Keratinocyte (primary cell): ENCODE measurements around the gene CNTLN. TPM values are rescaled to one million over a fixed set of nuclear protein-coding genes. Genes with fewer than 3 reads are reported as not detected.

Experiments
- DNase-seq: peaks from one replicate; pipeline ENCODE4 v3.0.0-alpha.2; 2011; ENCODE audit warnings: low read depth, missing footprints, low spot score
- FAIRE-seq: peaks from 2 replicates; lab custom pipeline; 2011; peaks lifted over from hg19 to GRCh38; lab: Jason Lieb, UNC
- H2AFZ ChIP-seq: 2 replicates; pipeline ENCODE4 v1.6.0; 2012; ENCODE audit warnings: low read length, control low read depth, inconsistent platforms; ENCODE audit not compliant: control insufficient read depth
- H3K27ac ChIP-seq: 2 replicates; pipeline ENCODE4 v1.5.1; 2011; ENCODE audit warnings: low read length; ENCODE audit not compliant: control insufficient read depth, insufficient read depth
- H3K27me3 ChIP-seq: 3 replicates; pipeline ENCODE4 v1.6.0; 2011; ENCODE audit warnings: low read length; ENCODE audit not compliant: control insufficient read depth, insufficient read depth; ENCODE audit errors: extremely low read depth
- H3K36me3 ChIP-seq, 2 experiments: 2 replicates in 1 of 2; 3 replicates in 1 of 2; pipeline ENCODE4 v1.5.1; 2011; ENCODE audit warnings: low read length in 2 of 2, mild to moderate bottlenecking in 1 of 2; ENCODE audit not compliant: control insufficient read depth in 2 of 2, insufficient read depth in 2 of 2; ENCODE audit errors: extremely low read depth in 1 of 2
- H3K4me1 ChIP-seq: 3 replicates; pipeline ENCODE4 v1.5.1; 2011; ENCODE audit warnings: low read length; ENCODE audit not compliant: control insufficient read depth, insufficient read depth; ENCODE audit errors: extremely low read depth
- H3K4me2 ChIP-seq: 3 replicates; pipeline ENCODE4 v1.6.0; 2011; ENCODE audit warnings: low read depth, low read length; ENCODE audit not compliant: control insufficient read depth, insufficient read depth; ENCODE audit errors: extremely low read depth
- H3K4me3 ChIP-seq, 3 experiments: fragments of 200-600 bp in 1 of 3; sonication (generic) in 1 of 3; 2 replicates in 2 of 3; 3 replicates in 1 of 3; pipeline ENCODE4 v1.5.1; 2011 to 2016; ENCODE audit warnings: low read length in 3 of 3, mild to moderate bottlenecking in 3 of 3, control low read depth in 2 of 3, inconsistent platforms in 1 of 3, low read depth in 1 of 3, mixed read lengths in 1 of 3, mixed run types in 1 of 3, moderate library complexity in 1 of 3; ENCODE audit not compliant: control insufficient read depth in 2 of 3, insufficient read depth in 2 of 3; ENCODE audit errors: extremely low read depth in 1 of 3
- H3K79me2 ChIP-seq: 2 replicates; pipeline ENCODE4 v1.6.0; 2012; ENCODE audit warnings: low read length; ENCODE audit not compliant: control insufficient read depth, insufficient read depth
- H3K9ac ChIP-seq: 3 replicates; pipeline ENCODE4 v1.6.0; 2011; ENCODE audit warnings: low read length; ENCODE audit not compliant: control insufficient read depth, insufficient read depth; ENCODE audit errors: extremely low read depth
- H3K9me1 ChIP-seq: 3 replicates; pipeline ENCODE4 v1.6.0; 2011; ENCODE audit warnings: low read length; ENCODE audit not compliant: control insufficient read depth, insufficient read depth; ENCODE audit errors: extremely low read depth
- H3K9me3 ChIP-seq: 2 replicates; pipeline ENCODE4 v1.5.1; 2012; ENCODE audit warnings: low read depth, low read length; ENCODE audit not compliant: control insufficient read depth
- H4K20me1 ChIP-seq: 3 replicates; pipeline ENCODE4 v1.6.0; 2011; ENCODE audit warnings: low read length; ENCODE audit not compliant: control insufficient read depth, insufficient read depth; ENCODE audit errors: extremely low read depth
- CTCF ChIP-seq, 3 experiments: IDR thresholded peaks in 1 of 3; conservative IDR thresholded peaks in 1 of 3; optimal IDR thresholded peaks in 1 of 3; 2 replicates in 2 of 3; 3 replicates in 1 of 3; pipeline versions ENCODE3 to v1.5.1; 2011; ENCODE audit warnings: low read length in 3 of 3, mild to moderate bottlenecking in 3 of 3, moderate library complexity in 2 of 3, control low read depth in 1 of 3, inconsistent platforms in 1 of 3; ENCODE audit not compliant: insufficient read depth in 2 of 3; ENCODE audit errors: extremely low read depth in 1 of 3
- EZH2 ChIP-seq: IDR thresholded peaks from one replicate; pipeline ENCODE4 v1.6.1; 2012; ENCODE audit warnings: inconsistent platforms, mild to moderate bottlenecking, low read length, moderate library complexity
- dilution Hi-C: fragments of 300-500 bp; cut with MboI; formaldehyde crosslinking; loops from one replicate; pipeline ENCODE4 v1.7.0; 2020; ENCODE audit warnings: low sequenced_read_pairs; ENCODE audit not compliant: extremely low pct_ligation_motif_present
- polyA plus RNA-seq, 5 experiments: library from polyadenylated mRNA; depleted of rRNA in 3 of 5; stranded (reverse) in 3 of 5; stranded (forward) in 1 of 5; unstranded in 1 of 5; fragments of >200 nt; gene quantifications; 1 replicate in 1 of 5; 2 replicates in 3 of 5; 3 replicates in 1 of 5; pipeline versions ENCODE4 v1.2.1 to v1.2.3, GENCODE V29; 2011 to 2012; ENCODE audit warnings: missing spikeins in 2 of 5, low read depth in 1 of 5, low replicate concordance in 1 of 5

CNTLN gene
- polyA plus RNA-seq, 1 donor (not counting 4 experiments of a cell fraction or from before 2014, with no cell fraction given) = 2.4 TPM

GRCh38 chr9:17490110-17490509 lies 355.3 kb downstream of the CNTLN start:
- no peak overlapping the region for H3K4me3 ChIP-seq
- no peak for TF ChIP-seq CTCF (optimal IDR thresholded peaks at IDR 0.05 in 1 of 3, IDR thresholded peaks at IDR 0.05 in 1 of 3, conservative IDR thresholded peaks at IDR 0.05 in 1 of 3; ENCODE audit: extremely low read depth in 1 of 3, insufficient read depth in 2 of 3, low read length in 3 of 3)
- no peak for TF ChIP-seq EZH2
- H3K9ac ChIP-seq = no peak overlapping the region
- H3K79me2 ChIP-seq = no peaks in the 10 kb centered on the region
- dilution Hi-C loops = no loop called here
- H3K27ac ChIP-seq = no peak overlapping the region
- no peak for FAIRE-seq
- no peaks in the 10 kb centered on the region for H3K9me1 ChIP-seq
- no peak overlapping the region for H2AFZ ChIP-seq
- H3K4me1 ChIP-seq = no peaks in the 10 kb centered on the region
- no peak for DNase-seq
- H3K27me3 ChIP-seq = no peaks in the 10 kb centered on the region
- H3K9me3 ChIP-seq = no peaks in the 10 kb centered on the region
- no peaks in the 10 kb centered on the region for H4K20me1 ChIP-seq
- no peak overlapping the region for H3K4me2 ChIP-seq
- no peaks in the 10 kb centered on the region for H3K36me3 ChIP-seq

GRCh38 chr9:17491780-17492179 lies 356.9 kb downstream of the CNTLN start:
- TF ChIP-seq CTCF (optimal IDR thresholded peaks at IDR 0.05 in 1 of 3, IDR thresholded peaks at IDR 0.05 in 1 of 3, conservative IDR thresholded peaks at IDR 0.05 in 1 of 3; ENCODE audit: extremely low read depth in 1 of 3, insufficient read depth in 2 of 3, low read length in 3 of 3) = no peak
- TF ChIP-seq EZH2 = no peak
- Histone ChIP-seq H3K4me1 (no peaks in the 10 kb centered on the region), H3K79me2 (no peaks in the 10 kb centered on the region), H3K4me3 (no peak overlapping the region), H3K4me2 (no peak overlapping the region), H2AFZ (no peak overlapping the region), H3K9ac (no peak overlapping the region), H3K27me3 (no peaks in the 10 kb centered on the region), H3K9me3 (no peaks in the 10 kb centered on the region), H3K36me3 (no peaks in the 10 kb centered on the region), H3K9me1 (no peaks in the 10 kb centered on the region), H4K20me1 (no peaks in the 10 kb centered on the region), H3K27ac (no peak overlapping the region)
- dilution Hi-C loops = no loop called here
- DNase-seq = no peak
- no peak for FAIRE-seq
